Measurements from ENCODE around the gene ASPG. TPM values are rescaled to one million over a fixed set of nuclear protein-coding genes. Genes with fewer than 3 reads are reported as not detected.

The ASPG gene
- total and polyA plus RNA-seq, 2 of the 13 experiments (the other 11 are each of a cell fraction or from before 2014, with no cell fraction given) = not detected

DNA sequence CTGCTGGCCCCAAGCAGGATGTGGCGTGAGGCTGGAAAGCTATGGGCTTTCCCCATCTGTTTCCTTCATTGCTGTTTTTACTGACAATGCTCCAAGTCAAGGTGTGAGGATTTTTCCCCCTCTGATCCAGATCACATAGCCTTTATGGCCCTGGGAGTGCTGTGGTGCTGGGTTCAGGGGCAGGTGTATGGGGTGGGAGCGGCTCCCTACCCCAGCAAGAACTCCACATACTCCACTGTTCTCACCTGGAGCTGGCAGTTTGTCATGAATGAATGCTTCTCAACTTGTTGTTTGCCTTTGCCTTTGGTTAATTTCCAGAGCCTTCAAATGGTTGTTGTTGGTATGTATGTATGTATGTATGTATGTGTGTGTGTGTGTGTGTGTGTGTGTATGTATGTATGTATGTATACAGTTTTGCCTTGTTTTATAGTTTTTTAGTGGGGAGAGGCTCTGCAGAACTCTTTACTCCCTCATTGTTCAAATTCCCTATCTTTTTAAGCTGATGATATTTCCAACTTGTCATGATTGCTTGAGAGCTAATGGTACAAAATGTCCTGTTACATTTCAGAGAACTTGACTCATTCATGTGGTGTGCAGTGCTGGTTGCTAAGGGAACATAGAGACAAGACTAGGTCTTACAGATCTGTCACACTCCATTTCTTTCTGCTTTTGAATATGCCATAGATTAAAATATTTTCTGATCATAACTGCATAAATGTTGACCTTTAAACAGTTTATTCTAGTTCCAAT, 36.6 kb upstream of the ASPG start (continued):
- TF ChIP-seq, protein P1, sequence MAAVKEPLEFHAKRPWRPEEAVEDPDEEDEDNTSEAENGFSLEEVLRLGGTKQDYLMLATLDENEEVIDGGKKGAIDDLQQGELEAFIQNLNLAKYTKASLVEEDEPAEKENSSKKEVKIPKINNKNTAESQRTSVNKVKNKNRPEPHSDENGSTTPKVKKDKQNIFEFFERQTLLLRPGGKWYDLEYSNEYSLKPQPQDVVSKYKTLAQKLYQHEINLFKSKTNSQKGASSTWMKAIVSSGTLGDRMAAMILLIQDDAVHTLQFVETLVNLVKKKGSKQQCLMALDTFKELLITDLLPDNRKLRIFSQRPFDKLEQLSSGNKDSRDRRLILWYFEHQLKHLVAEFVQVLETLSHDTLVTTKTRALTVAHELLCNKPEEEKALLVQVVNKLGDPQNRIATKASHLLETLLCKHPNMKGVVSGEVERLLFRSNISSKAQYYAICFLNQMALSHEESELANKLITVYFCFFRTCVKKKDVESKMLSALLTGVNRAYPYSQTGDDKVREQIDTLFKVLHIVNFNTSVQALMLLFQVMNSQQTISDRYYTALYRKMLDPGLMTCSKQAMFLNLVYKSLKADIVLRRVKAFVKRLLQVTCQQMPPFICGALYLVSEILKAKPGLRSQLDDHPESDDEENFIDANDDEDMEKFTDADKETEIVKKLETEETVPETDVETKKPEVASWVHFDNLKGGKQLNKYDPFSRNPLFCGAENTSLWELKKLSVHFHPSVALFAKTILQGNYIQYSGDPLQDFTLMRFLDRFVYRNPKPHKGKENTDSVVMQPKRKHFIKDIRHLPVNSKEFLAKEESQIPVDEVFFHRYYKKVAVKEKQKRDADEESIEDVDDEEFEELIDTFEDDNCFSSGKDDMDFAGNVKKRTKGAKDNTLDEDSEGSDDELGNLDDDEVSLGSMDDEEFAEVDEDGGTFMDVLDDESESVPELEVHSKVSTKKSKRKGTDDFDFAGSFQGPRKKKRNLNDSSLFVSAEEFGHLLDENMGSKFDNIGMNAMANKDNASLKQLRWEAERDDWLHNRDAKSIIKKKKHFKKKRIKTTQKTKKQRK (IDR thresholded peaks at IDR 0.05; ENCODE audit: low read length) = no peak
- TF ChIP-seq, protein P2, sequence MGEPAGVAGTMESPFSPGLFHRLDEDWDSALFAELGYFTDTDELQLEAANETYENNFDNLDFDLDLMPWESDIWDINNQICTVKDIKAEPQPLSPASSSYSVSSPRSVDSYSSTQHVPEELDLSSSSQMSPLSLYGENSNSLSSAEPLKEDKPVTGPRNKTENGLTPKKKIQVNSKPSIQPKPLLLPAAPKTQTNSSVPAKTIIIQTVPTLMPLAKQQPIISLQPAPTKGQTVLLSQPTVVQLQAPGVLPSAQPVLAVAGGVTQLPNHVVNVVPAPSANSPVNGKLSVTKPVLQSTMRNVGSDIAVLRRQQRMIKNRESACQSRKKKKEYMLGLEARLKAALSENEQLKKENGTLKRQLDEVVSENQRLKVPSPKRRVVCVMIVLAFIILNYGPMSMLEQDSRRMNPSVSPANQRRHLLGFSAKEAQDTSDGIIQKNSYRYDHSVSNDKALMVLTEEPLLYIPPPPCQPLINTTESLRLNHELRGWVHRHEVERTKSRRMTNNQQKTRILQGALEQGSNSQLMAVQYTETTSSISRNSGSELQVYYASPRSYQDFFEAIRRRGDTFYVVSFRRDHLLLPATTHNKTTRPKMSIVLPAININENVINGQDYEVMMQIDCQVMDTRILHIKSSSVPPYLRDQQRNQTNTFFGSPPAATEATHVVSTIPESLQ (CRISPR knock-in tag; conservative IDR thresholded peaks at IDR 0.05) = no peak

DNA sequence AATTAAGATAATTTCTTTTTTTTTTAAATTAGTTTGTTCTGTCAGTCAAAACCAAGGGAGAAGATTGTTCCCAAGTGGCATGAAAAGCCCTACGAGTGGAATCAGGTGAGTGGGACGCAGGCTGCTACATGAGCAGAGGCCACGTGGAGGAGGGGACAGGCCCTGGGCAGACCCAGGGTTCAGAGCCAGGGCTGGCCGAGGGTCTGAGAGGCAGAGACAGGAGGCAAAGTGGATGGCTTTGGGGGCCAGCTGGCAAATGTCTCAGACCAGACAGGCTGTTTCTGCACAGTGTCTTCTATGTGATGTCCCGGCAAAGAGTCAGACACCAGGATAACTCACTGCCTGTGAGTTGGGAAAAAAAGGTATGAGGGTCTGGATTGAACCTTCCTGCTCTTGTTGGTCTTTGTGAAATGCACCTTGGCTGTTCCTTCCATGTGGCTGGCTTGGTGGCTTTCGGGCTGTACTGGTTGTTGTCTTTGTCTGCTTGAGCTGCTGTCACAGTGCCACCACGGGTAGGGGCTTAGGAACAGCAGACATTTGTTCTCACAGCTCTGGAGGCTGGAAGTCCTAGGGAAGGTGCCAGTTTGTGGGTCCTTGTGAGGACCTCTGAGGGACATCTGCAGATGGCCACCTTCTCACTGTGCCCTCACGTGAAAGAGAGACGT, 35.8 kb upstream of the ASPG start:
- ChIA-PET CTCF (ENCODE audit: low intra/inter-chr PET ratio, low total read pairs) (no interaction called here), POLR2A (no interaction called here)
- FAIRE-seq (no peak), DNase-seq (ENCODE audit: low spot score) (no peak), ATAC-seq (no peak)
- H4K20me1 ChIP-seq (ENCODE audit: insufficient read depth, low read length) = no peaks in the 10 kb centered on the region
- no TSS peak for BruUV-seq (replicated peaks)
- in situ Hi-C loops (cut with HindIII; ENCODE audit: extremely low pct_ligation_motif_present, low pct_unique_long_range_greater_than_20kb) (no loop called here), intact Hi-C loops (cut with micrococcal nuclease; ENCODE audit: unreplicated experiment) (no loop called here)
- H2AFZ ChIP-seq (ENCODE audit: low read length) = no peak overlapping the region
- H3K9ac ChIP-seq (ENCODE audit: insufficient read depth, low read depth, low read length) = no peak overlapping the region
- no peak overlapping the region for H3K27ac ChIP-seq (ENCODE audit: extremely low read length, insufficient read depth, low read length)
- H3K4me2 ChIP-seq (ENCODE audit: low read depth, low read length) = no peak overlapping the region
- TF ChIP-seq ZFP82 (CRISPR knock-in tag; IDR thresholded peaks at IDR 0.05; ENCODE audit: borderline replicate concordance) (no peak), ZNF263 (CRISPR knock-in tag; IDR thresholded peaks at IDR 0.05) (no peak), ZNF17 (CRISPR knock-in tag; IDR thresholded peaks at IDR 0.05) (no peak)
- TF ChIP-seq, protein P3, sequence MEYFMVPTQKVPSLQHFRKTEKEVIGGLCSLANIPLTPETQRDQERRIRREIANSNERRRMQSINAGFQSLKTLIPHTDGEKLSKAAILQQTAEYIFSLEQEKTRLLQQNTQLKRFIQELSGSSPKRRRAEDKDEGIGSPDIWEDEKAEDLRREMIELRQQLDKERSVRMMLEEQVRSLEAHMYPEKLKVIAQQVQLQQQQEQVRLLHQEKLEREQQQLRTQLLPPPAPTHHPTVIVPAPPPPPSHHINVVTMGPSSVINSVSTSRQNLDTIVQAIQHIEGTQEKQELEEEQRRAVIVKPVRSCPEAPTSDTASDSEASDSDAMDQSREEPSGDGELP (IDR thresholded peaks at IDR 0.05; ENCODE audit: borderline replicate concordance, low read depth) = no peak
- TF ChIP-seq, protein P4, sequence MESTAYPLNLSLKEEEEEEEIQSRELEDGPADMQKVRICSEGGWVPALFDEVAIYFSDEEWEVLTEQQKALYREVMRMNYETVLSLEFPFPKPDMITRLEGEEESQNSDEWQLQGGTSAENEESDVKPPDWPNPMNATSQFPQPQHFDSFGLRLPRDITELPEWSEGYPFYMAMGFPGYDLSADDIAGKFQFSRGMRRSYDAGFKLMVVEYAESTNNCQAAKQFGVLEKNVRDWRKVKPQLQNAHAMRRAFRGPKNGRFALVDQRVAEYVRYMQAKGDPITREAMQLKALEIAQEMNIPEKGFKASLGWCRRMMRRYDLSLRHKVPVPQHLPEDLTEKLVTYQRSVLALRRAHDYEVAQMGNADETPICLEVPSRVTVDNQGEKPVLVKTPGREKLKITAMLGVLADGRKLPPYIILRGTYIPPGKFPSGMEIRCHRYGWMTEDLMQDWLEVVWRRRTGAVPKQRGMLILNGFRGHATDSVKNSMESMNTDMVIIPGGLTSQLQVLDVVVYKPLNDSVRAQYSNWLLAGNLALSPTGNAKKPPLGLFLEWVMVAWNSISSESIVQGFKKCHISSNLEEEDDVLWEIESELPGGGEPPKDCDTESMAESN (CRISPR knock-in tag; conservative IDR thresholded peaks at IDR 0.05) = no peak
- H3K4me1 ChIP-seq (ENCODE audit: insufficient read depth, low read length) = no peaks in the 10 kb centered on the region
- H3K4me3 ChIP-seq (replicated peaks in 1 of 3; ENCODE audit: insufficient read depth in 1 of 3, low read depth in 2 of 3, low read length in 3 of 3) = no peak overlapping the region
- H3K27me3 ChIP-seq (ENCODE audit: control insufficient read depth in 1 of 2, insufficient read depth in 2 of 2, low read length in 2 of 2) = peaks cover 6 to 40% of the 10 kb centered on the region in 2 experiments; a peak in 4 of 5 replicates
- no peaks in the 10 kb centered on the region for H3K9me3 ChIP-seq (ENCODE audit: low read length)
- WGBS (ENCODE audit: low lambda C conversion rate) = 10% methylated on average over 9 of the region's 9 CpGs
- no peaks in the 10 kb centered on the region for H3K79me2 ChIP-seq (ENCODE audit: insufficient read depth, low read length)
- no peaks in the 10 kb centered on the region for H3K36me3 ChIP-seq (replicated peaks in 1 of 2; ENCODE audit: control insufficient read depth in 1 of 2, insufficient read depth in 2 of 2, low read length in 2 of 2)

Data from HepG2 (cell line).